Measurements from ENCODE around the gene PXDN.

GRCh38 chr2:1591461-1591770, 152.9 kb downstream of the PXDN start:
- no peak for TF ChIP-seq SUZ12 (IDR thresholded peaks at IDR 0.05; ENCODE audit: extremely low read depth, insufficient read depth, insufficient read length)
- TF ChIP-seq YY1 (IDR thresholded peaks at IDR 0.05; ENCODE audit: insufficient read depth, insufficient read length), result no peak
- TF ChIP-seq ZNF274 (IDR thresholded peaks at IDR 0.05; ENCODE audit: low read depth, low read length), result no peak

Measured in NT2/D1 (cell line).